ENCODE measurements around the gene MAST4. TPM values are rescaled to one million over a fixed set of nuclear protein-coding genes. Genes with fewer than 3 reads are reported as not detected.

The MAST4 gene
- total and polyA plus RNA-seq, 2 of the 8 experiments (the other 6 are each of a cell fraction or from before 2014, with no cell fraction given): 1.5 to 2.6 TPM

DNA sequence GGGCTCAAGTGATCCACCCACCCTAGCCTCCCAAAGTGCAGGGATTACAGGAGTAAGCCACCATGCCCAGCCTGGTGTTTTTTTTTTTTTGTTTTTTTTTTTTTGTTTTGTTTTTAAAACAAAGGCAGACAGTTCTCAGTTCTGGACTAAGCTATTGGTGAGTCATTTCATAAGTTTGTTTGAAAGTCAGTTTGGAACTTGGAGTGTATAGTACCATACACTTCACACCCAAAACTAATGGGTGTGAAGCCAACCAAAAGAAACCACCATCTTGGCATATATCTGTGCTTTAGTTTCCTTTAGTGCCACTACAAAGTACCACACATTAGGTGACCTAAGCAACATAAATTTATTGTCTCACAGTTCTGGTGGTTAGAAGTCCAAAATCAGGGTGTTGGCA, 13.4 kb downstream of the MAST4 start (continued):
- TF ChIP-seq, protein P1, sequence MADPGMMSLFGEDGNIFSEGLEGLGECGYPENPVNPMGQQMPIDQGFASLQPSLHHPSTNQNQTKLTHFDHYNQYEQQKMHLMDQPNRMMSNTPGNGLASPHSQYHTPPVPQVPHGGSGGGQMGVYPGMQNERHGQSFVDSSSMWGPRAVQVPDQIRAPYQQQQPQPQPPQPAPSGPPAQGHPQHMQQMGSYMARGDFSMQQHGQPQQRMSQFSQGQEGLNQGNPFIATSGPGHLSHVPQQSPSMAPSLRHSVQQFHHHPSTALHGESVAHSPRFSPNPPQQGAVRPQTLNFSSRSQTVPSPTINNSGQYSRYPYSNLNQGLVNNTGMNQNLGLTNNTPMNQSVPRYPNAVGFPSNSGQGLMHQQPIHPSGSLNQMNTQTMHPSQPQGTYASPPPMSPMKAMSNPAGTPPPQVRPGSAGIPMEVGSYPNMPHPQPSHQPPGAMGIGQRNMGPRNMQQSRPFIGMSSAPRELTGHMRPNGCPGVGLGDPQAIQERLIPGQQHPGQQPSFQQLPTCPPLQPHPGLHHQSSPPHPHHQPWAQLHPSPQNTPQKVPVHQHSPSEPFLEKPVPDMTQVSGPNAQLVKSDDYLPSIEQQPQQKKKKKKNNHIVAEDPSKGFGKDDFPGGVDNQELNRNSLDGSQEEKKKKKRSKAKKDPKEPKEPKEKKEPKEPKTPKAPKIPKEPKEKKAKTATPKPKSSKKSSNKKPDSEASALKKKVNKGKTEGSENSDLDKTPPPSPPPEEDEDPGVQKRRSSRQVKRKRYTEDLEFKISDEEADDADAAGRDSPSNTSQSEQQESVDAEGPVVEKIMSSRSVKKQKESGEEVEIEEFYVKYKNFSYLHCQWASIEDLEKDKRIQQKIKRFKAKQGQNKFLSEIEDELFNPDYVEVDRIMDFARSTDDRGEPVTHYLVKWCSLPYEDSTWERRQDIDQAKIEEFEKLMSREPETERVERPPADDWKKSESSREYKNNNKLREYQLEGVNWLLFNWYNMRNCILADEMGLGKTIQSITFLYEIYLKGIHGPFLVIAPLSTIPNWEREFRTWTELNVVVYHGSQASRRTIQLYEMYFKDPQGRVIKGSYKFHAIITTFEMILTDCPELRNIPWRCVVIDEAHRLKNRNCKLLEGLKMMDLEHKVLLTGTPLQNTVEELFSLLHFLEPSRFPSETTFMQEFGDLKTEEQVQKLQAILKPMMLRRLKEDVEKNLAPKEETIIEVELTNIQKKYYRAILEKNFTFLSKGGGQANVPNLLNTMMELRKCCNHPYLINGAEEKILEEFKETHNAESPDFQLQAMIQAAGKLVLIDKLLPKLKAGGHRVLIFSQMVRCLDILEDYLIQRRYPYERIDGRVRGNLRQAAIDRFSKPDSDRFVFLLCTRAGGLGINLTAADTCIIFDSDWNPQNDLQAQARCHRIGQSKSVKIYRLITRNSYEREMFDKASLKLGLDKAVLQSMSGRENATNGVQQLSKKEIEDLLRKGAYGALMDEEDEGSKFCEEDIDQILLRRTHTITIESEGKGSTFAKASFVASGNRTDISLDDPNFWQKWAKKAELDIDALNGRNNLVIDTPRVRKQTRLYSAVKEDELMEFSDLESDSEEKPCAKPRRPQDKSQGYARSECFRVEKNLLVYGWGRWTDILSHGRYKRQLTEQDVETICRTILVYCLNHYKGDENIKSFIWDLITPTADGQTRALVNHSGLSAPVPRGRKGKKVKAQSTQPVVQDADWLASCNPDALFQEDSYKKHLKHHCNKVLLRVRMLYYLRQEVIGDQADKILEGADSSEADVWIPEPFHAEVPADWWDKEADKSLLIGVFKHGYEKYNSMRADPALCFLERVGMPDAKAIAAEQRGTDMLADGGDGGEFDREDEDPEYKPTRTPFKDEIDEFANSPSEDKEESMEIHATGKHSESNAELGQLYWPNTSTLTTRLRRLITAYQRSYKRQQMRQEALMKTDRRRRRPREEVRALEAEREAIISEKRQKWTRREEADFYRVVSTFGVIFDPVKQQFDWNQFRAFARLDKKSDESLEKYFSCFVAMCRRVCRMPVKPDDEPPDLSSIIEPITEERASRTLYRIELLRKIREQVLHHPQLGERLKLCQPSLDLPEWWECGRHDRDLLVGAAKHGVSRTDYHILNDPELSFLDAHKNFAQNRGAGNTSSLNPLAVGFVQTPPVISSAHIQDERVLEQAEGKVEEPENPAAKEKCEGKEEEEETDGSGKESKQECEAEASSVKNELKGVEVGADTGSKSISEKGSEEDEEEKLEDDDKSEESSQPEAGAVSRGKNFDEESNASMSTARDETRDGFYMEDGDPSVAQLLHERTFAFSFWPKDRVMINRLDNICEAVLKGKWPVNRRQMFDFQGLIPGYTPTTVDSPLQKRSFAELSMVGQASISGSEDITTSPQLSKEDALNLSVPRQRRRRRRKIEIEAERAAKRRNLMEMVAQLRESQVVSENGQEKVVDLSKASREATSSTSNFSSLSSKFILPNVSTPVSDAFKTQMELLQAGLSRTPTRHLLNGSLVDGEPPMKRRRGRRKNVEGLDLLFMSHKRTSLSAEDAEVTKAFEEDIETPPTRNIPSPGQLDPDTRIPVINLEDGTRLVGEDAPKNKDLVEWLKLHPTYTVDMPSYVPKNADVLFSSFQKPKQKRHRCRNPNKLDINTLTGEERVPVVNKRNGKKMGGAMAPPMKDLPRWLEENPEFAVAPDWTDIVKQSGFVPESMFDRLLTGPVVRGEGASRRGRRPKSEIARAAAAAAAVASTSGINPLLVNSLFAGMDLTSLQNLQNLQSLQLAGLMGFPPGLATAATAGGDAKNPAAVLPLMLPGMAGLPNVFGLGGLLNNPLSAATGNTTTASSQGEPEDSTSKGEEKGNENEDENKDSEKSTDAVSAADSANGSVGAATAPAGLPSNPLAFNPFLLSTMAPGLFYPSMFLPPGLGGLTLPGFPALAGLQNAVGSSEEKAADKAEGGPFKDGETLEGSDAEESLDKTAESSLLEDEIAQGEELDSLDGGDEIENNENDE (IDR thresholded peaks at IDR 0.05; ENCODE audit: insufficient replicate concordance, low read length): no peak
- no peak for TF ChIP-seq CREB1 (IDR thresholded peaks at IDR 0.05)
- TF ChIP-seq EZH2 (IDR thresholded peaks at IDR 0.05; ENCODE audit: low read depth, low read length, severe bottlenecking): no peak
- no peak for TF ChIP-seq CBX5 (IDR thresholded peaks at IDR 0.05; ENCODE audit: low read depth, low read length)
- TF ChIP-seq TBP (IDR thresholded peaks at IDR 0.05; ENCODE audit: low read depth, low read length): no peak
- no peak for TF ChIP-seq BCL11A (IDR thresholded peaks at IDR 0.05; ENCODE audit: low read depth in 2 of 2, low read length in 2 of 2)
- TF ChIP-seq RXRA (IDR thresholded peaks at IDR 0.05; ENCODE audit: insufficient read depth, low read depth, low read length): no peak
- no peak for TF ChIP-seq EP300 (IDR thresholded peaks at IDR 0.05; ENCODE audit: borderline replicate concordance in 1 of 2, low read depth in 2 of 2, low read length in 2 of 2)
- TF ChIP-seq SP2 (IDR thresholded peaks at IDR 0.05; ENCODE audit: low read length): no peak
- no peak for TF ChIP-seq KDM5A (IDR thresholded peaks at IDR 0.05; ENCODE audit: low read length)
- TF ChIP-seq, protein P2, sequence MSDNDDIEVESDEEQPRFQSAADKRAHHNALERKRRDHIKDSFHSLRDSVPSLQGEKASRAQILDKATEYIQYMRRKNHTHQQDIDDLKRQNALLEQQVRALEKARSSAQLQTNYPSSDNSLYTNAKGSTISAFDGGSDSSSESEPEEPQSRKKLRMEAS (IDR thresholded peaks at IDR 0.05): no peak

Measured in H1 (cell line).